GM10266 (cell line): ENCODE data around the gene LY6G5C.

Experiments used
- DNase-seq: peaks from one replicate; pipeline ENCODE4 v3.0.0; 2012; ENCODE audit errors: extremely low spot score
- CTCF ChIP-seq: IDR thresholded peaks from 2 replicates; pipeline ENCODE4 v1.5.1; 2012; ENCODE audit warnings: mild to moderate bottlenecking, low read depth; ENCODE audit not compliant: control insufficient read depth, insufficient read depth; ENCODE audit errors: missing control alignments

LY6G5C gene

DNA sequence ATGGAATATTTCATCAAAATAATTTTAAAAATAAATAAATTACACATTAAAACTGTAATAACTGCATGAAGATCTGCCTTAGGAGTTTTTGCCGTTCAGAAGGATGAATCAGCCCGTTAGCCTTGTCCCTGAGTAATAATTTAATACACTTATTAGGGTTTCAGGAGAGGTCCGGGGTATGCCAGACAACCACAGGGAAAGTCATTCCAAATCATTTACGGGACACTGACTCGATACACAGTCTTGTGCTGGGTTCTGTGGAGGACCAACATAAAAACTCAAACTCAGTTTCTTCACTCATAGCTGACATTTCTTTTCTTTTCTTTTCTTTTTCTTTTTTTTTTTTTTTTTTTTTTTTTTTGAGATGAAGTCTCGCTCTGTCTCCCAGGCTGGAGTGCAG lies 25.1 kb upstream of the LY6G5C start:
- no peak for TF ChIP-seq CTCF
- DNase-seq = no peak

- no peak for TF ChIP-seq CTCF
- DNase-seq = peak; percentile 96
Measured at GRCh38 chr6:31702819-31703716, 22.2 kb upstream of the LY6G5C start, which contains the start of gene ABHD16A. Gene ABHD16A (minus strand): TSS chr6:31703324. CDS start chr6:31703281, 43 bp downstream.

DNA sequence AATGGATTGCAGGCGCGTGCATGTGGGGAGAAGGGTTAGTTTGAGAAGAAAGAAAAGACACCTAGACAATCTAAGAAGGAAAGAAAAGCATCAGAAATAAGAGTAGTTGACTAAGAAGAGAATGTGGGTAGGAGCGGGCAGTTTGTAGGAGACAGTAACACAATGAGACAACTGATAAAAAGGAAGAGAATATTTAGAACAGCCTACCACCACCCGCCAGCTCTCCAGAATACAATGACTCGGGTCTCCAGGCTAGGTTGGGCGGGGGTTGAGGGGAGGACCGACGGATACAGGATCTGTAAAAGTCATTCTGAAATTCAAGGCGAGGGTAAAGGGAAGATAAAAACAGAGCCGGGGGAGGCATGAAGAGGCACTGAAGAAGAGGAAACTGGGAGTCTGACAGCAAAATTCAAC lies 21.5 kb upstream of the LY6G5C start:
- no peak for DNase-seq
- no peak for TF ChIP-seq CTCF

GRCh38 chr6:31701666-31702404 lies 21.0 kb upstream of the LY6G5C start:
- no peak for DNase-seq
- TF ChIP-seq CTCF = no peak

GRCh38 chr6:31700740-31701401 lies 20.0 kb upstream of the LY6G5C start:
- no peak for DNase-seq
- TF ChIP-seq CTCF = no peak

- TF ChIP-seq CTCF = no peak
Measured at GRCh38 chr6:31697555-31697954, 16.7 kb upstream of the LY6G5C start.

DNA sequence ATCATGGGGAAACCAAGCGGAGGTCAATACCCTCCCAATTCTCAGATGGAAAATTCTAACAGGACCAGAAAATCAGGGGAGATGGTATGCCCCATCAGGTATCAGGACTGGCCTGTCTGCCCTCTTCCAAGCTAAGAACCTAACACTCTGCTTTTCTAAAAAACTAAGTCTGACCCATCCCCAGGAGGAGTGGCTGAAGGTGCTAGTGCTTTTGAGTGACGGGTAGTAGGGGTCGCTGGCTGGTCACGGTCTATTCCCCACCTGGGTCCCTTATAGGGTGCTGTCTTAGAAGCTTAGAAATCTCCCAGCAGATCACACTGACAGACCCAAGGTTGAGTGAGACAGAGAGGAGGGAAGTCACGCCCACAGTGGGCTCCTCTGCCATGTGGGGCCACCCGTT lies 12.7 kb upstream of the LY6G5C start:
- TF ChIP-seq CTCF = no peak
- no peak for DNase-seq

More at GRCh38 chr6:31697555-31697954, 16.7 kb upstream of the LY6G5C start:
- DNase-seq = no peak
